Thyroid gland (tissue), 4 donors: ENCODE measurements around the gene ZNF777.

ENCODE experiments used
- CTCF ChIP-seq, 6 experiments: fragments of 200-600 bp in 3 of 6; fragments of 450-650 bp in 3 of 6; sonication (generic) in 3 of 6; IDR thresholded peaks; one replicate each; pipeline ENCODE4 v1.5.1; 2016 to 2019; ENCODE audit warnings: antibody characterized with exemption in 6 of 6, mild to moderate bottlenecking in 2 of 6, inconsistent platforms in 1 of 6, moderate library complexity in 1 of 6
- POLR2A ChIP-seq, 2 donors: fragments of 450-650 bp; IDR thresholded peaks; one replicate each; pipeline ENCODE4 v1.6.1; 2017; ENCODE audit warnings: antibody characterized with exemption in 2 of 2, mild to moderate bottlenecking in 2 of 2, moderate library complexity in 1 of 2

GRCh38 chr7:149463500-149464161 is 2.8 kb upstream of the ZNF777 start:
- TF ChIP-seq POLR2A (IDR thresholded peaks at IDR 0.05) (no peak), CTCF (IDR thresholded peaks at IDR 0.05) (no peak)
